Activated T-helper 2 cell treated with anti-CD3 and anti-CD28 coated beads, Interferon-gamma antibody, Interleukin-2, Interleukin-4, amounts not matched to agents 10 μg/mL and 5 μg/mL and 100 μg/mL, durations not matched to agents 14 hours and 24 hours and 36 hours (primary cell): Measurements from ENCODE around the gene KLHL7. TPM values are rescaled to one million over a fixed set of nuclear protein-coding genes. Genes with fewer than 3 reads are reported as not detected.
"Not testable (repeated sequence)": the region's sequence is repeated elsewhere in the genome, so short reads cannot be mapped to it uniquely, and the experiment has no call there.

Source experiments
- DNase-seq: peaks from one replicate; pipeline ENCODE4 v3.0.0; 2021; ENCODE audit warnings: low spot score
- H3K27ac Mint-ChIP-seq: one replicate; pipeline ENCODE4 v1.8.0; 2021; ENCODE audit warnings: mixed read lengths
- H3K27me3 Mint-ChIP-seq: one replicate; pipeline ENCODE4 v1.8.0; 2021; ENCODE audit warnings: low read depth, mixed read lengths
- H3K36me3 Mint-ChIP-seq: one replicate; pipeline ENCODE4 v1.8.0; 2021; ENCODE audit warnings: low read depth, mixed read lengths
- H3K4me1 Mint-ChIP-seq: one replicate; pipeline ENCODE4 v1.8.0; 2021; ENCODE audit warnings: low read depth, mixed read lengths
- H3K4me3 Mint-ChIP-seq: one replicate; pipeline ENCODE4 v1.8.0; 2021; ENCODE audit warnings: low read depth, mild to moderate bottlenecking, moderate library complexity, mixed read lengths
- H3K9me3 Mint-ChIP-seq: one replicate; pipeline ENCODE4 v1.8.0; 2021; ENCODE audit warnings: mixed read lengths
- intact Hi-C: fragments of 100-400 bp; cut with micrococcal nuclease; formaldehyde crosslinking; loops from one replicate; pipeline ENCODE4 v1.15.1; 2023
- total RNA-seq: library from RNA; stranded (reverse); gene quantifications from 2 replicates; pipeline ENCODE4 v1.2.3, GENCODE V29; 2022

The KLHL7 gene
- total RNA-seq, 1 donor from 2014 or later = 21.6 TPM

DNA sequence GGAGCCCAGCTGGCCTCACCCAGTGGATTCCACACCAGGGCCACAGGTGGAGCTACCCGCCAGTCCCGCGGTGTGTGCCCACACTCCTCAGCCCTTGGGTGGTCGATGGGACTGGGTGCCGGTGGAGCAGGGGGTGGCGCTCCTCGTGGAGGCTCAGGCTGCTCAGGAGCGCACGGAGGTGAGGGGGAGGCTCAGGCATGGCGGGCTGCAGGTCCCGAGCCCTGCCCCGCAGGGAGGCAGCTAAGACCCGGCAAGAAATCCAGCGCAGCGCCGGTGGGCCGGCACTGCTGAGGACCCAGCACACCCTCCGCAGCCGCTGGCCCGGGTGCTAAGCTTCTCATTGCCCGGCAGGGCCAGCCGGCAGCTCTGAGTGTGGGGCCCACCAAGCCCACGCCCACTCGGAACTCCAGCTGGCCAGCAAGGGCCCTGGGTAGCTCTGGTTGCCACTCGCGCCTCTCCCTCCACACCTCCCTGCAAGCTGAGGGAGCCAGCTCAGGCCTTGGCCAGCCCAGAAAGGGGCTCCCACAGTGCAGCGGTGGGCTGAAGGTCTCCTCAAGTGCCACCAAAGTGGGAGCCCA lies 88.2 kb downstream of the KLHL7 start:
- H3K4me1 Mint-ChIP-seq, H3K27me3 Mint-ChIP-seq, H3K27ac Mint-ChIP-seq, DNase-seq, H3K9me3 Mint-ChIP-seq, intact Hi-C loops, H3K4me3 Mint-ChIP-seq: not testable (repeated sequence)
- peaks cover 48% of the 10 kb centered on the region for H3K36me3 Mint-ChIP-seq

DNA sequence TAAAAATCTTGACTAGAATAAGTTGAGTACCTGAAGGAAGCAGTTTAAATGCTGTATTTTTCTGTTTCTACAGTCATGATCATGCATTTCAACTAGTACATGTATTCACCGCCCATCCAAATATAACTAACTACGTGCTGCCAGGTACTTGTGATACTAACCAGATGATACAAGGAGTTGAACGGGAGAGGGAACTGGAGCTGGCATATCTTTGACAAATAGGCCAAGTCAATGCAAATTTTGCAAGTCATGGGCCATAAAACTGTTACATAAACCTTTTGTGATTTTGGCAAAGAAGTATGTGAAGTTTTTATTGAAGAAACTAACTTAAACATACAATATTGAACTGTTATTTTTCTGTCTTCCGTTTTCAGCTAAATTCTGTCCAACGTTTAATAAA lies 90.7 kb downstream of the KLHL7 start:
- Mint-ChIP-seq H3K27me3 (no peaks in the 10 kb centered on the region), H3K27ac (no peak overlapping the region), H3K4me3 (no peak overlapping the region), H3K36me3 (peaks cover 57% of the 10 kb centered on the region), H3K4me1 (no peaks in the 10 kb centered on the region), H3K9me3 (no peaks in the 10 kb centered on the region)
- DNase-seq = no peak
- intact Hi-C loops = no loop called here

DNA sequence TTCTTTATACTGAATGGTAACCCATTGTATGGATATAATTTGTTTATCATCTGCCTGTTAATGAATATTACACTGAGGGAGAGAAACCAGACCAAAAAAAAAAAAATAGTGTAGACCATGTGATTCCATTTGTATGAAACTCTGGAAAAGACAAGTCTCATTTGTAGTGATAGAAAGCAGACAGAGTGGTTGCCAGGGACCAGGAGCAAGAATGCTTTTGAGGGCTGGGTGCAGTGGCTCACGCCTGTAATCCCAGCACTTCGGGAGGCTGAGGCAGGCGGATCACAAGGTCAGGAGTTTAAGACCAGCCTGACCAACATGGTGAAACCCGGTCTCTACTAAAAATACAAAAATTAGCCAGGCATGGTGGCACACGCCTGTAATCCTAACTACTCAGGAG lies 92.2 kb downstream of the KLHL7 start:
- H3K4me1 Mint-ChIP-seq, H3K27me3 Mint-ChIP-seq, H3K9me3 Mint-ChIP-seq, H3K27ac Mint-ChIP-seq, H3K4me3 Mint-ChIP-seq, DNase-seq, intact Hi-C loops: not testable (repeated sequence)
- peaks cover 57% of the 10 kb centered on the region for H3K36me3 Mint-ChIP-seq

DNA sequence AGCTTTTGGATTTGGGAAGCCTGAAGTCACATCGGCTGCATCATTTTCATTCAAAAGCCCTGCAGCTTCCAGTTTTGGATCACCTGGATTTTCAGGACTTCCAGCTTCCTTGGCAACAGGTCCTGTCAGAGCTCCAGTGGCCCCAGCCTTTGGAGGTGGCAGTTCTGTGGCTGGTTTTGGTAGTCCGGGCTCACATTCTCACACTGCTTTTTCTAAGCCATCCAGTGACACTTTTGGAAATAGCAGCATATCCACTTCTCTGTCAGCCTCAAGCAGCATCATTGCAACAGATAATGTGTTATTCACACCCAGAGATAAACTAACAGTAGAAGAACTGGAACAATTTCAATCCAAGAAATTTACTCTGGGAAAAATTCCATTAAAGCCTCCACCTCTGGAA lies 94.7 kb downstream of the KLHL7 start:
- Mint-ChIP-seq H3K4me1 (peaks cover under 1% of the 10 kb centered on the region), H3K27me3 (peaks cover 3% of the 10 kb centered on the region), H3K36me3 (peaks cover 73% of the 10 kb centered on the region), H3K4me3 (no peak overlapping the region), H3K27ac (no peak overlapping the region), H3K9me3 (no peaks in the 10 kb centered on the region)
- no peak for DNase-seq
- intact Hi-C loops = no loop called here

DNA sequence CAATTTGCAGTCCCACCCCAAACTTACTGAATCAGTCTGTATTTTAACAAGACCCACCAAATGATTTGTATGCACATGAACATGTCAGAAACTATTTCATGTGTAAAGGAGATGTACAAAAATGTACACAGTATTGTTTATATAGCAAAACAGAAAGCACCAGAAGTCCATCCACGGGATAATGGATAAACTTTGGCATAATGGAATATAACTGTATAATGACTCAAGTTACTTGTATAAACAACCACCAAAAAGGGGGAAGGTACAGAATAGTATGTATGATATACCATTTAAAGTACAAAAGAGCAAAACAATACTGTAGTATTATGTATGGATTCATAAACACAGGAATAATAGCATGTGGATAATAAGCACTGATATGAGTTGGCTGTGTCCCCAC lies 98.7 kb downstream of the KLHL7 start:
- intact Hi-C loops = no loop called here
- Mint-ChIP-seq H3K36me3 (peaks cover 63% of the 10 kb centered on the region), H3K27ac (no peak overlapping the region), H3K4me1 (peaks cover 4% of the 10 kb centered on the region), H3K27me3 (peaks cover 28% of the 10 kb centered on the region), H3K9me3 (no peaks in the 10 kb centered on the region), H3K4me3 (no peak overlapping the region)
- no peak for DNase-seq

DNA sequence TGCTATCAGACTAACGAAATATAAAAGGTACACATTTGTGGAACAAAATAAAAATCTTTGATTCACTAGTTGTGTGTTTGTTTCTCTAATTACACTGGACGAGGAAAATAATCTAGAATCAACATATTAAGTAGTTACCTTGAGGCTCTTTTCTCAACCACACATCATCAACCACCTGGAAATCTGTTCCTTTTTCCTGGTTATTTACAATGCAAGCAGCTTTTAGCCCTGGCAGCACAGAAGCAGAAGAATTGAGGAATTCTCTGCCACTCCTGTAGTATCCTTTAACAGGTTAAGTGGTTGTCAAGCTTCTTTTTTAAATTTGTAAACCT lies 100.0 kb downstream of the KLHL7 start:
- Mint-ChIP-seq H3K27ac (no peak overlapping the region), H3K9me3 (no peaks in the 10 kb centered on the region)
- intact Hi-C loops = no loop called here

DNA sequence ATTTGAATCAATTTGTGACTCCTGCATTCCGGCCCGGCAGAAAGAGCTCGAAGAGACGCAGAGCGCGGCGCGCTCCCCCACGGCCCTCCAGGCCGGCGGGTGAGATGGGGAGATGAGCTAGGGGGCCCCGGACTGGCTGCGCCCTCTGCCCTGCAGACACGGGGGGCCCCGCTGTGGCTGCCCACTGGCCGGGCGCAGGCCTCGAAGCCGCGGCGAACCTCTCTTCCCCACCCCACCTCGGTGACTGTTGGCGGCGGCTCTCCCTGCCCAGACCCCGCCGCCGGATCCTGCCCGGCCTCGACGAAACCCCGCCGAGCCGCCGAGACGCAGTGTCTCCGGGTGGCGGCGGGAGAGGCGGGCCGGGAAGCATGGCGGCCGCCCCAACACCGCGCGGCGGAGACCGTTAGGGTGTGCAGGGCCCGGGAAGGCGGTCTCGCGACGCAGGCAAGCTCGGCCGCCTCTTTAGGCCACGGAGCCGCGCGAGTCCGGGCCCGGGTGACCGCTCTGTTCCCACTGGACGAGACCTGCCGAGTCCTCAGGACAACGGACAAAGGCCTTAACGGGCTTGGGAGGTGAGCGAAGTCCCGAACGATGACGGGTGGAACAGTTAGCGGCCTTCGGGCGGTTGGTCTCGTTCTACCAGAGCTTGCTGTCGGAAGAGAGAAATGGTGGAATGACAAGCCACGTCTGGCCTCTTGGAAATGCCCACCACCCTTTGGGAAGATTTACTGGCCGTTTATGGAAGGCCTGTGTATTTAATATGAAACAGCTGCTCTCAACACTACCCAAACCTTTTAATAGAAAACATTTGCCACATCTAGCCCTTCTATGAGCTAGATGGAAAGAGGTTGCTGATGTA lies 100.6 kb downstream of the KLHL7 start:
- intact Hi-C loops = no loop called here
- Mint-ChIP-seq H3K4me3 (peak overlapping the region; percentile 45), H3K27ac (no peak overlapping the region), H3K9me3 (no peaks in the 10 kb centered on the region), H3K36me3 (peaks cover 46% of the 10 kb centered on the region), H3K4me1 (peaks cover 4% of the 10 kb centered on the region), H3K27me3 (peaks cover 28% of the 10 kb centered on the region)
- DNase-seq = no peak

More for the DNA sequence above, 100.0 kb downstream of the KLHL7 start:
- DNase-seq = no peak
- Mint-ChIP-seq H3K4me3 (peak overlapping the region; percentile 45), H3K36me3 (peaks cover 52% of the 10 kb centered on the region), H3K4me1 (peaks cover 4% of the 10 kb centered on the region), H3K27me3 (peaks cover 28% of the 10 kb centered on the region)

DNA sequence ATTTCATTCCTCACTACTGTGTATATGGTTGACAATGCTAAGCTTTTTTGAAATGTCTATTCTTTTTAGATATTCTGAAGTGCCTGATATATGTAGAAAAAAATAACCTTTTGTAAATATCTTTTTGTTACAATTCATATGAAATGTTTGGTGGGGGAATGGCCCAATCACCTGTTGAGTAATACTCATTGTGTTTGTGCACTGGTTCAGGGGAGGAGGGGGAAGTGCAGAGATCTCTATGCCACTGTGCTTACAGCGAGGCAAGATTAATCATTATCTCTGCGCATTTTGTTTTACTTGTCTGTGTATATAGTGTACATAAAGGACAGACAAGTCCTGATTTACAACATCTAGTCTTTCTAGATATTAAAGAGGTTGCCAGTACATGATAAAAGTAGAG lies 101.4 kb downstream of the KLHL7 start:
- Mint-ChIP-seq H3K27ac (no peak overlapping the region), H3K4me3 (no peak overlapping the region), H3K27me3 (peaks cover 28% of the 10 kb centered on the region), H3K36me3 (peaks cover 39% of the 10 kb centered on the region), H3K4me1 (peaks cover 4% of the 10 kb centered on the region), H3K9me3 (no peaks in the 10 kb centered on the region)
- no peak for DNase-seq
- intact Hi-C loops = no loop called here

DNA sequence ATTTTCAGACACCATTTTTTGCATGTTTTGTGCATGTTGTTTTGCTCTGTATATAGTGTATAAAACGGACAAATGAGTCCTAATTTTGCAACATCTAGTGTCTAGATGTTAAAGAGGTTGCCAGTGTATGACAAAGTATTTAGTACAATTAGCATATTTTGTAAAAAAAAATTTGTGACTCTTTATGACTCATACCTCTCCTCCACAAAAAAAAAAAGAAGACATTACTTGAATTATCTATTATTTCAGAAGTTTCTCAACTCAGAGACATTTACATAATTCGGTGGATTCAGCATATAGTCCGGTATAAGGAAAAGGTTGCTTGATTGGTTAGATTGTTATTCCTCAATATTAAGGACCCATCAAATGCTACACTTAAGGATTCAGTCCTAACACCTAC lies 102.3 kb downstream of the KLHL7 start:
- H3K9me3 Mint-ChIP-seq = no peaks in the 10 kb centered on the region
- peaks cover 4% of the 10 kb centered on the region for H3K4me1 Mint-ChIP-seq
- DNase-seq = no peak
- intact Hi-C loops = no loop called here
- no peak overlapping the region for H3K4me3 Mint-ChIP-seq
- H3K36me3 Mint-ChIP-seq = peaks cover 39% of the 10 kb centered on the region
- peaks cover 28% of the 10 kb centered on the region for H3K27me3 Mint-ChIP-seq
- H3K27ac Mint-ChIP-seq = no peak overlapping the region

DNA sequence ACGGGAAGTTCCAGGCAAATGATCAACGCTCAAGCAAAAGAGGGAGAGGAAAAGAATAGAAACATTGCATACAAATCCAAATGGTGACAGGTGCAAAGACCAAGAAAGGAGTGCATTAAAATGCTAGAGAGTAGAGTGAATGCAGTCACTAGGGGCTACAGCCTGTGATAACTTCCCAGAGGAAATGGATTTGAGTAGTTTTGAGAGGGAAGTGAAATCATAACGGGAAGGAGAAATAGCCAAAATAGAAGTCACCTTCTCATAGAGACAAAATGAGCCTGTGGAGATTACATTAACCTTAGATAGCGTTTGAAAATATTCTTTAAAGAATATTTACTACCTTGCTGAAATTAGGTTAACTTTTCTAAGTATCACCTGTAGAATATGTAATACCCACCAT lies 102.7 kb downstream of the KLHL7 start:
- Mint-ChIP-seq H3K27me3 (peaks cover 28% of the 10 kb centered on the region), H3K27ac (no peak overlapping the region), H3K9me3 (no peaks in the 10 kb centered on the region), H3K36me3 (peaks cover 35% of the 10 kb centered on the region), H3K4me3 (no peak overlapping the region), H3K4me1 (peaks cover 4% of the 10 kb centered on the region)
- intact Hi-C loops = no loop called here
- DNase-seq = no peak

DNA sequence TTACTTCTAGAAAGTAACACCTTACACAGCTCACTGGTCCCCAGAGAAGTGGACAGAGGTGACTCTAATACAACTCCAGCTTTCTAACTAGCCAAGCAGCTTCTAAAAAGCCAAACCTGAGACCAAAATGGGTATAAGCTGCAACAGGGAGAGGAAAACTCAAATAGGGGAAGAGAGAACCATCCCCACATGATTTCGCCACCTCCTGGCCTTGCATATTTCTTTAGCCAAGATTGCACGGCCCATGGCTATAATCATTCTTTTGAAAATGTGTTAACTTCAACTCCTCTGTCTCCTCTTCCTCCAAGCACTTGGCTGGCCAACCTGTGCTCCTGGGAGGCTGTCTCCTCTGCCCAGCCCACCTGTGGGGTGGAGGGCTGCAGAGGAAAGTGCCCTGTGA lies 104.9 kb downstream of the KLHL7 start:
- Mint-ChIP-seq H3K4me1 (peaks cover 2% of the 10 kb centered on the region), H3K9me3 (no peaks in the 10 kb centered on the region), H3K27ac (no peak overlapping the region), H3K36me3 (peaks cover 13% of the 10 kb centered on the region), H3K4me3 (no peak overlapping the region), H3K27me3 (peaks cover 25% of the 10 kb centered on the region)
- DNase-seq = no peak
- intact Hi-C loops = no loop called here

DNA sequence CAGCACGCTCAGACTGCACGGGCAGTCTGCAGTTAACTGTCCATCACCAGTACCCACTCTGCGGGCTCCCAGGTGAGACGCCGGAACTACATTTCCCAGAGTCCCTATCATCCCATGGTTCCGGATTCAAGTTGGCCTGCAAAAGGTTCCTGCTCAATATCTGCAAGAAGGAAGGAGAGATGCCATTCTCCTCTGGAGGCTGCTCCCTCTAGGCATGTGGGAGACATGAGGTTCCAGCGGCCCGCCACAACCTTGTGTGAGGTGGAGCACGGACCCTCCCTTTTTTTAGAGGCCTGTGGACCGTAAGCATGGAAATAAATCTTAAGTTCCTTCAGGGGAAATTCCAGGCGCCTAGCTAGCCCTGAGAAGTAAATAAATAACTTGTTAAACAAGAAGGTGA lies 106.0 kb downstream of the KLHL7 start:
- no peak for DNase-seq
- peaks cover 26% of the 10 kb centered on the region for H3K27me3 Mint-ChIP-seq
- H3K4me1 Mint-ChIP-seq = no peaks in the 10 kb centered on the region
- H3K36me3 Mint-ChIP-seq = peaks cover 6% of the 10 kb centered on the region
- H3K4me3 Mint-ChIP-seq = no peak overlapping the region
- H3K27ac Mint-ChIP-seq = no peak overlapping the region
- H3K9me3 Mint-ChIP-seq = no peaks in the 10 kb centered on the region
- intact Hi-C loops = no loop called here

DNA sequence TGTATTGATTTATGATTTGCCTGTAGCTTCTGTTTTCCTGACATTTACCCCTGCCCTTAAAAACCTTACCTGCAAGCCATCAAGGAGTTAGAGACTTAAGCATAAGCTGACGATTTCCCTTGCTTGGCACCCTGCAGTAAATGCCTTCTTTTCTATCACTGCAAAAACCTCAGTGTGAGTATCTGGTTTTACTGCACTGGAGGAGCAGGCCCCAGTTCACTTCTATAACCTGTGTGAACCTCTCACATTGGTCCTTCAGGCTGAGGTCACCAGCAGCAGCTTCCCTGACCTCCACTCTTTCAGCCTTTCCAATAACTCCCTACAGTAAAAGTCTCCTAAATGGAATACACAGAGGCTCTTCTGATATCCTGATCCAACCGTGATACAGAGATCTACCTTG lies 106.8 kb downstream of the KLHL7 start:
- H3K4me1 Mint-ChIP-seq = no peaks in the 10 kb centered on the region
- no peak overlapping the region for H3K27ac Mint-ChIP-seq
- no peak for DNase-seq
- H3K36me3 Mint-ChIP-seq = no peaks in the 10 kb centered on the region
- H3K27me3 Mint-ChIP-seq = peaks cover 18% of the 10 kb centered on the region
- H3K4me3 Mint-ChIP-seq = no peak overlapping the region
- no peaks in the 10 kb centered on the region for H3K9me3 Mint-ChIP-seq
- intact Hi-C loops = no loop called here
